KMS-11 (cell line): ENCODE measurements around the gene ARL5A.

Experiments
- H2AFZ ChIP-seq: fragments of 200-600 bp; sonication (generic); 2 replicates; pipeline ENCODE4 v1.6.1; 2016; ENCODE audit warnings: antibody characterized with exemption, mixed run types, low read depth
- H3K27ac ChIP-seq: fragments of 200-600 bp; sonication (generic); 2 replicates; pipeline ENCODE4 v1.6.1; 2016; ENCODE audit warnings: mild to moderate bottlenecking, mixed run types
- H3K27me3 ChIP-seq: fragments of 200-600 bp; sonication (generic); 2 replicates; pipeline ENCODE4 v1.6.1; 2017; ENCODE audit warnings: mild to moderate bottlenecking, low read depth, mixed run types, moderate library complexity; ENCODE audit not compliant: insufficient read depth
- H3K36me3 ChIP-seq: fragments of 200-600 bp; sonication (generic); 2 replicates; pipeline ENCODE4 v1.6.1; 2017; ENCODE audit warnings: mild to moderate bottlenecking, mixed run types; ENCODE audit not compliant: insufficient read depth
- H3K4me1 ChIP-seq: fragments of 200-600 bp; sonication (generic); 2 replicates; pipeline ENCODE4 v1.6.1; 2016; ENCODE audit warnings: mild to moderate bottlenecking, low read depth, mixed run types; ENCODE audit not compliant: poor library complexity, severe bottlenecking
- H3K4me2 ChIP-seq: fragments of 200-600 bp; sonication (generic); 2 replicates; pipeline ENCODE4 v1.7.0; 2016; ENCODE audit warnings: mild to moderate bottlenecking, mixed run types
- H3K4me3 ChIP-seq: fragments of 200-600 bp; sonication (generic); IDR thresholded peaks from 2 replicates; pipeline ENCODE4 v1.6.1; 2017; ENCODE audit warnings: low read depth, low read length, mixed read lengths; ENCODE audit not compliant: insufficient read depth
- H3K79me2 ChIP-seq: fragments of 200-600 bp; sonication (generic); 2 replicates; pipeline ENCODE4 v1.6.1; 2016; ENCODE audit warnings: low read depth, mixed run types; ENCODE audit not compliant: insufficient read depth
- H3K9ac ChIP-seq: fragments of 200-600 bp; sonication (generic); 2 replicates; pipeline ENCODE4 v1.6.1; 2016; ENCODE audit warnings: mild to moderate bottlenecking, mixed run types
- H4K20me1 ChIP-seq: fragments of 200-600 bp; sonication (generic); 2 replicates; pipeline ENCODE4 v1.6.1; 2016; ENCODE audit warnings: mild to moderate bottlenecking, mixed run types; ENCODE audit not compliant: insufficient read depth
- TF ChIP-seq, protein P1 (sequence below): fragments of 200-600 bp; sonication (generic); conservative IDR thresholded peaks from 2 replicates; pipeline ENCODE4 v1.6.1; 2017; ENCODE audit warnings: low read depth, mild to moderate bottlenecking, antibody characterized with exemption, low read length, moderate library complexity, mixed read lengths

Gene ARL5A

DNA sequence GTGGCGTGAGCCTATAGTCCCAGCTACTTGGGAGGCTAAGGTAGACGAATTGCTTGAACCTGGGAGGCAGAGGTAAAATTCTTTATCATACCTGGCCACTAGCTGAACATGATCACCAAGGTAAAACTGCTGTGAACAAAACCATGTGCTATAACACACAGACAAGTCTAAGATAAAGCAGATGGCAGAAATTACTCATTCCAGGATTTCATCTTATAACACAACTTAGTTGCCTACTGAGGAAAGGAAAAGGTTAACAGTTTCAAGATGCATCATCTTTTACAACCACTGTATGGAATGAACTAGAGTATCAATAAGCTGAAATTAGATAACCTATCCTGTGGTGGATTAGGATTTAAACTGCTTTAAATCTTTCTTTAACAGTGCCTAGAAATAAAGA, 8.3 kb downstream of the ARL5A start:
- H3K27me3 ChIP-seq, result no peaks in the 10 kb centered on the region
- TF ChIP-seq, protein P1, sequence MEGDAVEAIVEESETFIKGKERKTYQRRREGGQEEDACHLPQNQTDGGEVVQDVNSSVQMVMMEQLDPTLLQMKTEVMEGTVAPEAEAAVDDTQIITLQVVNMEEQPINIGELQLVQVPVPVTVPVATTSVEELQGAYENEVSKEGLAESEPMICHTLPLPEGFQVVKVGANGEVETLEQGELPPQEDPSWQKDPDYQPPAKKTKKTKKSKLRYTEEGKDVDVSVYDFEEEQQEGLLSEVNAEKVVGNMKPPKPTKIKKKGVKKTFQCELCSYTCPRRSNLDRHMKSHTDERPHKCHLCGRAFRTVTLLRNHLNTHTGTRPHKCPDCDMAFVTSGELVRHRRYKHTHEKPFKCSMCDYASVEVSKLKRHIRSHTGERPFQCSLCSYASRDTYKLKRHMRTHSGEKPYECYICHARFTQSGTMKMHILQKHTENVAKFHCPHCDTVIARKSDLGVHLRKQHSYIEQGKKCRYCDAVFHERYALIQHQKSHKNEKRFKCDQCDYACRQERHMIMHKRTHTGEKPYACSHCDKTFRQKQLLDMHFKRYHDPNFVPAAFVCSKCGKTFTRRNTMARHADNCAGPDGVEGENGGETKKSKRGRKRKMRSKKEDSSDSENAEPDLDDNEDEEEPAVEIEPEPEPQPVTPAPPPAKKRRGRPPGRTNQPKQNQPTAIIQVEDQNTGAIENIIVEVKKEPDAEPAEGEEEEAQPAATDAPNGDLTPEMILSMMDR, result no peak
- H4K20me1 ChIP-seq, result peaks cover 26% of the 10 kb centered on the region
- no peak overlapping the region for H3K4me2 ChIP-seq
- H3K27ac ChIP-seq, result no peak overlapping the region
- H2AFZ ChIP-seq, result no peak overlapping the region
- H3K36me3 ChIP-seq, result no peaks in the 10 kb centered on the region
- no peak overlapping the region for H3K4me3 ChIP-seq
- peaks cover 98% of the 10 kb centered on the region for H3K79me2 ChIP-seq
- peaks cover 9% of the 10 kb centered on the region for H3K4me1 ChIP-seq
- no peak overlapping the region for H3K9ac ChIP-seq

DNA sequence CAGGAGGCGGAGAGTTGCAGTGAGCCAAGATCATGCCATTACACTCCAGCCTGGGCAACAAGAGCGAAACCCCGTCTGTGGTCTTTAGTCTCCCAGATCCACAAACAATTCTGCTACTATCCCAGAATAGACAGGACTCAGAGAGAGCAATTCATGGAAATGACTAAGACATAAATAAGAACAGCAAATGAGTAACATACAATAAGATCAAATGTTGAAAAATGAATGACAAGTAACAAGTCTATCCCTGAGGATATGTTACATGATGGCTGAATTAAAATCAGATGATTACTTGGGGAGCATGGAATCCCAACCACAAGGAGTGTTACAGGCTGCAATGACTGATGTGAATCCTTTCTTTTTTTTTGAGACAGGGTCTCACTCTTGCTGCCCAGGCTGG, 10.3 kb downstream of the ARL5A start:
- peaks cover 6% of the 10 kb centered on the region; the same call in 1 of the 2 replicates for H3K36me3 ChIP-seq
- no peaks in the 10 kb centered on the region for H3K27me3 ChIP-seq
- H3K27ac ChIP-seq, result no peak overlapping the region
- peaks cover 79% of the 10 kb centered on the region for H3K79me2 ChIP-seq
- H3K9ac ChIP-seq, result no peak overlapping the region
- no peak overlapping the region for H3K4me2 ChIP-seq
- H3K4me3 ChIP-seq, result no peak overlapping the region
- peaks cover 21% of the 10 kb centered on the region; the same call in 1 of the 2 replicates for H4K20me1 ChIP-seq
- no peak overlapping the region for H2AFZ ChIP-seq
- TF ChIP-seq, protein P1, result no peak
- peaks cover 2% of the 10 kb centered on the region for H3K4me1 ChIP-seq

DNA sequence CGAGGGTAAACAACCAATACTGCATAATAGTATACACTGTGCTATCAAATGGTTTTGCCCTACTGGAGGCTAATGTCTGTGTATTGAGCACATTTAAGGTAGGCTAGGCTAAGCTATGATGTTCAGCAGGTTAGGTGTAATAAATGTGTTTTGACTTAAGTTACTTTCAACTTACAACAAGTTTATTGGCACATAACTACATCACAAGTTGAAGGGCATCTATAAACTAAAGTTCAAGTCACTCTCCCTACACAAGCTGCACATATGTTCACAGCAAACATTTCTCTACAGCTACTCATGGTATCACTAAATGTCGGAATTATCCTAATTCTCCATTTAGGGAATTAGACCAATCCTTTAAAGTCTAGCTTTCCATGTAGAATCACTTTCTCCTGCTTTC, 11.4 kb downstream of the ARL5A start:
- Histone ChIP-seq H3K9ac (no peak overlapping the region), H3K36me3 (peaks cover 6% of the 10 kb centered on the region; the same call in 1 of the 2 replicates), H3K79me2 (peaks cover 68% of the 10 kb centered on the region), H3K4me3 (no peak overlapping the region), H3K4me2 (no peak overlapping the region), H3K27me3 (no peaks in the 10 kb centered on the region), H3K4me1 (no peaks in the 10 kb centered on the region), H3K27ac (no peak overlapping the region), H2AFZ (no peak overlapping the region), H4K20me1 (peaks cover 11% of the 10 kb centered on the region; the same call in 1 of the 2 replicates)
- TF ChIP-seq, protein P1, result no peak

DNA sequence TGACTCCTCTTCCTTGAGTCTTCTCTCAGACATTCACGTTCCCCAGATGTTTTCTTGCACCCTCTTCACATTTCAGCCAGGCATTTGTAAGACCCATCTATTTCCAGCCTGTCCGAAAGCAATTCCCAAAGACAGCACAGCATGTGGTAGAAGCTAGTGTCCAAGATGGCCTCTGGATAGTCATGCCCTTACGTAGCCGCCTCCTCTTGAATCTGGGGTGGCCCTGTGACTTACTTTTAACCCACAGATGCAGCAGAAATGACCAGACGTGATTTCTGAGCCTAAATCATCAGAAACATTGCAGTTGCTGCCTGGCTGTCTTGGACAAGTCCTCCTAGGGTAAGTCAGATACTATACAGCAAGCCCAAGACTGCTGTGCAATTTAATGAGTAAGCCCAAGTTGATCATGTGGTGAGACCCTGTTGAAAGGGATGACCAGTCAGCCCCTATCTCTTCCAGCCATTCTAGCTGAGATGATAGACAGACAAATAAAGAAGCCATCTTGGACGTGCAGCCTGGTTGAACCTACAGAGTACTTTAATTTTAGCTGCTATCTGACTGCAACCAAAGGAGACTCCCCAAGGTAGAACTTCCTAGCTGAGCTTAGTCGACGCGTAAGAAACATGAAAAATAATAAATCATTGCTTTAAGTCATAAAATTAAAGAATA, 12.3 kb downstream of the ARL5A start:
- H3K4me2 ChIP-seq, result no peak overlapping the region

More for the DNA sequence above, 12.3 kb downstream of the ARL5A start:
- Histone ChIP-seq H3K36me3 (peaks cover 6% of the 10 kb centered on the region; the same call in 1 of the 2 replicates), H3K9ac (no peak overlapping the region), H2AFZ (no peak overlapping the region), H3K4me1 (no peaks in the 10 kb centered on the region), H3K27me3 (no peaks in the 10 kb centered on the region), H3K27ac (no peak overlapping the region), H3K79me2 (peaks cover 60% of the 10 kb centered on the region), H4K20me1 (peaks cover 11% of the 10 kb centered on the region; the same call in 1 of the 2 replicates), H3K4me3 (no peak overlapping the region)
- TF ChIP-seq, protein P1, result no peak
